Neural cell (in vitro differentiated cells): ENCODE data around the gene GOLGA2. TPM values are rescaled to one million over a fixed set of nuclear protein-coding genes. Genes with fewer than 3 reads are reported as not detected.

Experiments
- H2AFZ ChIP-seq: fragments of 200-600, 300-800 bp; sonication (generic), shearing (Covaris generic); 2 replicates; pipeline ENCODE4 v1.6.0; 2014; ENCODE audit warnings: low read depth, mild to moderate bottlenecking, antibody characterized with exemption, low read length, moderate library complexity
- H3F3A ChIP-seq: fragments of 200-600 bp; shearing (Covaris generic); 2 replicates; pipeline ENCODE4 v1.6.1; 2016; ENCODE audit warnings: mild to moderate bottlenecking, moderate library complexity, mixed read lengths, antibody characterized with exemption, low read length; ENCODE audit not compliant: insufficient read depth, poor library complexity, severe bottlenecking
- H3K27ac ChIP-seq: fragments of 200-600, 300-800 bp; sonication (generic), shearing (Covaris generic); 2 replicates; pipeline ENCODE4 v1.5.1; 2014; ENCODE audit warnings: mild to moderate bottlenecking, low read length, moderate library complexity
- H3K27me3 ChIP-seq: fragments of 300-800, 200-600 bp; sonication (generic), shearing (Covaris generic); 2 replicates; pipeline ENCODE4 v1.6.0; 2014; ENCODE audit warnings: mild to moderate bottlenecking, low read depth, low read length, moderate library complexity; ENCODE audit not compliant: insufficient read depth
- H3K36me3 ChIP-seq: fragments of 300-800, 200-600 bp; sonication (generic), shearing (Covaris generic); 2 replicates; pipeline ENCODE4 v1.5.1; 2014; ENCODE audit warnings: mild to moderate bottlenecking, antibody characterized with exemption, low read length, moderate library complexity; ENCODE audit not compliant: insufficient read depth
- H3K4me2 ChIP-seq: fragments of 300-800, 200-600 bp; sonication (generic), shearing (Covaris generic); 2 replicates; pipeline ENCODE4 v1.6.0; 2014; ENCODE audit warnings: mild to moderate bottlenecking, low read length
- H3K4me3 ChIP-seq: fragments of 300-800, 200-600 bp; sonication (generic), shearing (Covaris generic); 2 replicates; pipeline ENCODE4 v1.5.1; 2014; ENCODE audit warnings: mild to moderate bottlenecking, low read length, moderate library complexity
- H3K79me2 ChIP-seq: fragments of 200-600 bp; shearing (Covaris generic); replicated peaks from 2 replicates; pipeline ENCODE4 v1.6.0; 2014; ENCODE audit warnings: mild to moderate bottlenecking, low read length, moderate library complexity; ENCODE audit not compliant: insufficient read depth
- H3K9ac ChIP-seq: fragments of 300-800, 200-600 bp; sonication (generic), shearing (Covaris generic); 2 replicates; pipeline ENCODE4 v1.6.1; 2016; ENCODE audit warnings: mild to moderate bottlenecking, low read length, mixed read lengths
- H3K9me2 ChIP-seq: fragments of 200-600 bp; shearing (Covaris generic); 2 replicates; pipeline ENCODE4 v1.6.1; 2016; ENCODE audit warnings: mild to moderate bottlenecking, low read length, mixed read lengths; ENCODE audit not compliant: insufficient read depth
- H3K9me3 ChIP-seq: fragments of 200-600, 300-800 bp; sonication (generic), shearing (Covaris generic); 2 replicates; pipeline ENCODE4 v1.6.1; 2016; ENCODE audit warnings: mild to moderate bottlenecking, mixed run types, low read length, moderate library complexity, mixed read lengths
- H4K20me1 ChIP-seq: fragments of 200-600 bp; shearing (Covaris generic); 2 replicates; pipeline ENCODE4 v1.6.1; 2016; ENCODE audit warnings: mild to moderate bottlenecking, mixed run types; ENCODE audit not compliant: insufficient read depth
- CTCF ChIP-seq: fragments of 450-650 bp; IDR thresholded peaks from 2 replicates; pipeline ENCODE4 v1.5.1; 2014; ENCODE audit warnings: antibody characterized with exemption, mild to moderate bottlenecking, moderate library complexity; ENCODE audit not compliant: poor library complexity, severe bottlenecking
- EP300 ChIP-seq: fragments of 450-650 bp; conservative IDR thresholded peaks from 2 replicates; pipeline ENCODE4 v1.6.1; 2014; ENCODE audit warnings: antibody characterized with exemption, mild to moderate bottlenecking, moderate library complexity; ENCODE audit not compliant: poor library complexity, severe bottlenecking
- EZH2 ChIP-seq: fragments of 200-600, 300-800 bp; shearing (Covaris generic), sonication (generic); IDR thresholded peaks from 2 replicates; pipeline ENCODE4 v1.6.1; 2014; ENCODE audit warnings: antibody characterized with exemption, low read length, borderline replicate concordance, mild to moderate bottlenecking; ENCODE audit not compliant: insufficient read depth, poor library complexity, severe bottlenecking
- MXI1 ChIP-seq: fragments of 450-650 bp; conservative IDR thresholded peaks from 2 replicates; pipeline ENCODE4 v1.6.1; 2014; ENCODE audit warnings: antibody characterized with exemption, mild to moderate bottlenecking; ENCODE audit not compliant: poor library complexity, severe bottlenecking
- POLR2AphosphoS5 ChIP-seq: IDR thresholded peaks from 2 replicates; pipeline ENCODE4 v1.6.1; 2012
- RAD21 ChIP-seq: fragments of 450-650 bp; conservative IDR thresholded peaks from 2 replicates; pipeline ENCODE4 v1.6.1; 2014; ENCODE audit warnings: antibody characterized with exemption, mild to moderate bottlenecking, moderate library complexity
- REST ChIP-seq: IDR thresholded peaks from 2 replicates; pipeline ENCODE4 v1.6.1; 2012; ENCODE audit warnings: borderline replicate concordance
- SMC3 ChIP-seq: fragments of 450-650 bp; conservative IDR thresholded peaks from 2 replicates; pipeline ENCODE4 v1.6.1; 2014; ENCODE audit warnings: antibody characterized with exemption, mild to moderate bottlenecking, moderate library complexity; ENCODE audit not compliant: poor library complexity
- TAF1 ChIP-seq: IDR thresholded peaks from 2 replicates; pipeline ENCODE4 v1.6.1; 2012; ENCODE audit warnings: low read depth
- polyA plus RNA-seq: library from polyadenylated mRNA; depleted of rRNA; stranded (reverse); fragments of >200 nt; gene quantifications from 2 replicates; pipeline ENCODE4 v1.2.3, GENCODE V29; 2014

Gene GOLGA2
- polyA plus RNA-seq, 1 donor from 2014 or later = 46.3 TPM

GRCh38 chr9:128304971-128305288 lies 29.1 kb upstream of the GOLGA2 start:
- Histone ChIP-seq H3F3A (no peaks in the 10 kb centered on the region), H3K4me3 (no peak overlapping the region), H3K4me2 (no peak overlapping the region), H3K9ac (no peak overlapping the region), H3K27me3 (no peaks in the 10 kb centered on the region), H3K9me3 (no peaks in the 10 kb centered on the region), H3K9me2 (no peaks in the 10 kb centered on the region), H3K79me2 (no peaks in the 10 kb centered on the region), H4K20me1 (no peaks in the 10 kb centered on the region), H3K27ac (no peak overlapping the region), H3K36me3 (no peaks in the 10 kb centered on the region), H2AFZ (no peak overlapping the region)
- TF ChIP-seq EP300 (no peak), CTCF (no peak), RAD21 (no peak), POLR2AphosphoS5 (no peak), EZH2 (no peak), SMC3 (no peak), TAF1 (no peak), MXI1 (no peak), REST (no peak)

GRCh38 chr9:128304136-128304970 lies 28.5 kb upstream of the GOLGA2 start:
- TF ChIP-seq MXI1 (no peak), REST (no peak), RAD21 (no peak), CTCF (no peak), EP300 (no peak), SMC3 (no peak), TAF1 (no peak), POLR2AphosphoS5 (no peak), EZH2 (no peak)
- Histone ChIP-seq H3K9ac (no peak overlapping the region), H3K27ac (no peak overlapping the region), H2AFZ (no peak overlapping the region), H3K9me2 (no peaks in the 10 kb centered on the region), H3F3A (no peaks in the 10 kb centered on the region), H3K4me3 (no peak overlapping the region), H3K36me3 (no peaks in the 10 kb centered on the region), H3K79me2 (no peaks in the 10 kb centered on the region), H3K4me2 (no peak overlapping the region), H3K9me3 (no peaks in the 10 kb centered on the region), H3K27me3 (no peaks in the 10 kb centered on the region), H4K20me1 (no peaks in the 10 kb centered on the region)
